ENCODE measurements around the gene UBL3. TPM values are rescaled to one million over a fixed set of nuclear protein-coding genes. Genes with fewer than 3 reads are reported as not detected.

UBL3 gene
- total RNA-seq, 1 experiment from 2014 or later, result 10.7 TPM

DNA sequence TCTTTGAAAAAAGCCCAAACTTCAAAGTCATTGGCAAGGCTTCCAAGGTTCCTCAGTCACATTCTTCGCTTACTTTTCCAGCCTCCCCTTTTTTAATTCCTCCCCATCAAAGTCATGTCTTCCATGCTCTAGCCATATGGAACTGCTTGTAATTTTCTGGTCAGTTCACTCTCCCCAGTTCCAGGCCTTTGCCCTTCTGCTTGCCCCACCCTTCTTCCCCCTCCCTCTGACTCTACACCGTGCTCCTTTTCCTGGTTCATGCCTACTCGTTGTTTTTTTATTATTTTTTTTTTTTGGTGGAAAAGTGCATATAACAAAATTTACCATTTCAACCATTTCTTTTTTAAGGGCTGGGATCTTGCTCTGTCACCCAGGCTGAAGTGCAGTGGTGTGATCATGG is 102.3 kb downstream of the UBL3 start:
- no peaks in the 10 kb centered on the region for H4K20me1 ChIP-seq (ENCODE audit: insufficient read depth)
- intact Hi-C loops (cut with micrococcal nuclease), result no loop called here
- POLR2A ChIA-PET, result no interaction called here
- peaks cover 14% of the 10 kb centered on the region; the same call in 1 of the 2 replicates for H3K27me3 ChIP-seq (ENCODE audit: insufficient read depth, low read length)
- H2AFZ ChIP-seq (ENCODE audit: low read depth, low read length, poor library complexity, severe bottlenecking), result no peak overlapping the region
- H3K4me2 ChIP-seq (ENCODE audit: low read length), result no peak overlapping the region
- CTCF ChIA-PET, result no interaction called here
- no peak overlapping the region for H3K4me3 ChIP-seq (replicated peaks in 1 of 2; ENCODE audit: low read depth in 1 of 2, low read length in 2 of 2)
- H3K9ac ChIP-seq (ENCODE audit: low read length), result no peak overlapping the region
- no peak overlapping the region for H3K27ac ChIP-seq (ENCODE audit: low read depth, low read length)
- ATAC-seq (no peak), DNase-seq (ENCODE audit: low read depth, low spot score) (no peak)
- no peaks in the 10 kb centered on the region for H3K4me1 ChIP-seq (ENCODE audit: control insufficient read depth in 1 of 2, insufficient read depth in 2 of 2, low read length in 2 of 2)
- no peaks in the 10 kb centered on the region for H3K36me3 ChIP-seq (ENCODE audit: control insufficient read depth in 1 of 2, insufficient read depth in 2 of 2, low read length in 2 of 2)
- no peaks in the 10 kb centered on the region for H3K9me3 ChIP-seq (ENCODE audit: control insufficient read depth in 1 of 2, insufficient read depth in 1 of 2, low read depth in 1 of 2, low read length in 2 of 2)
- no TSS peak for BruUV-seq (replicated peaks)
- no peaks in the 10 kb centered on the region for H3K79me2 ChIP-seq (ENCODE audit: insufficient read depth, low read length)
- TF ChIP-seq, protein P1, sequence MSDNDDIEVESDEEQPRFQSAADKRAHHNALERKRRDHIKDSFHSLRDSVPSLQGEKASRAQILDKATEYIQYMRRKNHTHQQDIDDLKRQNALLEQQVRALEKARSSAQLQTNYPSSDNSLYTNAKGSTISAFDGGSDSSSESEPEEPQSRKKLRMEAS (IDR thresholded peaks at IDR 0.05), result no peak
- TF ChIP-seq CEBPB (IDR thresholded peaks at IDR 0.05; ENCODE audit: low read depth) (no peak), ELF1 (IDR thresholded peaks at IDR 0.05; ENCODE audit: borderline replicate concordance, low read depth) (no peak), RAD21 (IDR thresholded peaks at IDR 0.05; ENCODE audit: low read depth) (no peak), ZFX (IDR thresholded peaks at IDR 0.05) (no peak), YY1 (IDR thresholded peaks at IDR 0.05; ENCODE audit: extremely low read depth, insufficient replicate concordance, low read depth, low read length) (no peak), JUND (IDR thresholded peaks at IDR 0.05) (no peak), FOSL1 (IDR thresholded peaks at IDR 0.05; ENCODE audit: low read depth) (no peak), SP1 (IDR thresholded peaks at IDR 0.05; ENCODE audit: low read depth) (no peak), CBX3 (IDR thresholded peaks at IDR 0.05; ENCODE audit: low read depth) (no peak), TCF7L2 (IDR thresholded peaks at IDR 0.05; ENCODE audit: borderline replicate concordance, extremely low read depth, insufficient read depth, insufficient read length) (no peak), POLR2AphosphoS5 (IDR thresholded peaks at IDR 0.05; ENCODE audit: low read depth, low read length) (no peak), ZNF274 (IDR thresholded peaks at IDR 0.05; ENCODE audit: low read depth, low read length) (no peak), SRF (IDR thresholded peaks at IDR 0.05; ENCODE audit: low read depth) (no peak), POLR2A (IDR thresholded peaks at IDR 0.05; ENCODE audit: borderline replicate concordance, extremely low read depth, insufficient read depth, insufficient read length) (no peak), SIN3A (IDR thresholded peaks at IDR 0.05; ENCODE audit: low read depth) (no peak)
- TF ChIP-seq, protein P2, sequence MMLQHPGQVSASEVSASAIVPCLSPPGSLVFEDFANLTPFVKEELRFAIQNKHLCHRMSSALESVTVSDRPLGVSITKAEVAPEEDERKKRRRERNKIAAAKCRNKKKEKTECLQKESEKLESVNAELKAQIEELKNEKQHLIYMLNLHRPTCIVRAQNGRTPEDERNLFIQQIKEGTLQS (IDR thresholded peaks at IDR 0.05), result no peak
- TF ChIP-seq, protein P3, sequence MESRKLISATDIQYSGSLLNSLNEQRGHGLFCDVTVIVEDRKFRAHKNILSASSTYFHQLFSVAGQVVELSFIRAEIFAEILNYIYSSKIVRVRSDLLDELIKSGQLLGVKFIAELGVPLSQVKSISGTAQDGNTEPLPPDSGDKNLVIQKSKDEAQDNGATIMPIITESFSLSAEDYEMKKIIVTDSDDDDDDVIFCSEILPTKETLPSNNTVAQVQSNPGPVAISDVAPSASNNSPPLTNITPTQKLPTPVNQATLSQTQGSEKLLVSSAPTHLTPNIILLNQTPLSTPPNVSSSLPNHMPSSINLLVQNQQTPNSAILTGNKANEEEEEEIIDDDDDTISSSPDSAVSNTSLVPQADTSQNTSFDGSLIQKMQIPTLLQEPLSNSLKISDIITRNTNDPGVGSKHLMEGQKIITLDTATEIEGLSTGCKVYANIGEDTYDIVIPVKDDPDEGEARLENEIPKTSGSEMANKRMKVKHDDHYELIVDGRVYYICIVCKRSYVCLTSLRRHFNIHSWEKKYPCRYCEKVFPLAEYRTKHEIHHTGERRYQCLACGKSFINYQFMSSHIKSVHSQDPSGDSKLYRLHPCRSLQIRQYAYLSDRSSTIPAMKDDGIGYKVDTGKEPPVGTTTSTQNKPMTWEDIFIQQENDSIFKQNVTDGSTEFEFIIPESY (IDR thresholded peaks at IDR 0.05; ENCODE audit: extremely low read depth, insufficient replicate concordance, low read length), result no peak
- TF ChIP-seq, protein P4, sequence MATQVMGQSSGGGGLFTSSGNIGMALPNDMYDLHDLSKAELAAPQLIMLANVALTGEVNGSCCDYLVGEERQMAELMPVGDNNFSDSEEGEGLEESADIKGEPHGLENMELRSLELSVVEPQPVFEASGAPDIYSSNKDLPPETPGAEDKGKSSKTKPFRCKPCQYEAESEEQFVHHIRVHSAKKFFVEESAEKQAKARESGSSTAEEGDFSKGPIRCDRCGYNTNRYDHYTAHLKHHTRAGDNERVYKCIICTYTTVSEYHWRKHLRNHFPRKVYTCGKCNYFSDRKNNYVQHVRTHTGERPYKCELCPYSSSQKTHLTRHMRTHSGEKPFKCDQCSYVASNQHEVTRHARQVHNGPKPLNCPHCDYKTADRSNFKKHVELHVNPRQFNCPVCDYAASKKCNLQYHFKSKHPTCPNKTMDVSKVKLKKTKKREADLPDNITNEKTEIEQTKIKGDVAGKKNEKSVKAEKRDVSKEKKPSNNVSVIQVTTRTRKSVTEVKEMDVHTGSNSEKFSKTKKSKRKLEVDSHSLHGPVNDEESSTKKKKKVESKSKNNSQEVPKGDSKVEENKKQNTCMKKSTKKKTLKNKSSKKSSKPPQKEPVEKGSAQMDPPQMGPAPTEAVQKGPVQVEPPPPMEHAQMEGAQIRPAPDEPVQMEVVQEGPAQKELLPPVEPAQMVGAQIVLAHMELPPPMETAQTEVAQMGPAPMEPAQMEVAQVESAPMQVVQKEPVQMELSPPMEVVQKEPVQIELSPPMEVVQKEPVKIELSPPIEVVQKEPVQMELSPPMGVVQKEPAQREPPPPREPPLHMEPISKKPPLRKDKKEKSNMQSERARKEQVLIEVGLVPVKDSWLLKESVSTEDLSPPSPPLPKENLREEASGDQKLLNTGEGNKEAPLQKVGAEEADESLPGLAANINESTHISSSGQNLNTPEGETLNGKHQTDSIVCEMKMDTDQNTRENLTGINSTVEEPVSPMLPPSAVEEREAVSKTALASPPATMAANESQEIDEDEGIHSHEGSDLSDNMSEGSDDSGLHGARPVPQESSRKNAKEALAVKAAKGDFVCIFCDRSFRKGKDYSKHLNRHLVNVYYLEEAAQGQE (IDR thresholded peaks at IDR 0.05; ENCODE audit: low read depth), result no peak
- TF ChIP-seq, protein P5, sequence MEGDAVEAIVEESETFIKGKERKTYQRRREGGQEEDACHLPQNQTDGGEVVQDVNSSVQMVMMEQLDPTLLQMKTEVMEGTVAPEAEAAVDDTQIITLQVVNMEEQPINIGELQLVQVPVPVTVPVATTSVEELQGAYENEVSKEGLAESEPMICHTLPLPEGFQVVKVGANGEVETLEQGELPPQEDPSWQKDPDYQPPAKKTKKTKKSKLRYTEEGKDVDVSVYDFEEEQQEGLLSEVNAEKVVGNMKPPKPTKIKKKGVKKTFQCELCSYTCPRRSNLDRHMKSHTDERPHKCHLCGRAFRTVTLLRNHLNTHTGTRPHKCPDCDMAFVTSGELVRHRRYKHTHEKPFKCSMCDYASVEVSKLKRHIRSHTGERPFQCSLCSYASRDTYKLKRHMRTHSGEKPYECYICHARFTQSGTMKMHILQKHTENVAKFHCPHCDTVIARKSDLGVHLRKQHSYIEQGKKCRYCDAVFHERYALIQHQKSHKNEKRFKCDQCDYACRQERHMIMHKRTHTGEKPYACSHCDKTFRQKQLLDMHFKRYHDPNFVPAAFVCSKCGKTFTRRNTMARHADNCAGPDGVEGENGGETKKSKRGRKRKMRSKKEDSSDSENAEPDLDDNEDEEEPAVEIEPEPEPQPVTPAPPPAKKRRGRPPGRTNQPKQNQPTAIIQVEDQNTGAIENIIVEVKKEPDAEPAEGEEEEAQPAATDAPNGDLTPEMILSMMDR (IDR thresholded peaks at IDR 0.05 in 2 of 3, conservative IDR thresholded peaks at IDR 0.05 in 1 of 3; ENCODE audit: borderline replicate concordance in 1 of 3, insufficient read depth in 1 of 3, low read depth in 2 of 3, low read length in 2 of 3), result no peak
- H3K9me2 ChIP-seq (ENCODE audit: insufficient read depth), result no peaks in the 10 kb centered on the region
- RAD21 ChIA-PET (ENCODE audit: low non-redundant PET in 1 of 2, low total read pairs in 2 of 2, uncharacterized antibody in 2 of 2, unreplicated experiment in 2 of 2), result no interaction called here
